ENCODE results near the gene ACOX1. TPM values are rescaled to one million over a fixed set of nuclear protein-coding genes. Genes with fewer than 3 reads are reported as not detected.
A peak's percentile ranks its signal among the peaks of the same experiment; 100 is the strongest.

The ACOX1 gene
- total and polyA plus RNA-seq, 2 of the 13 experiments (the other 11 are each of a cell fraction or from before 2014, with no cell fraction given), result 86.4 to 120 TPM

GRCh38 chr17:75940727-75941441 lies 38.1 kb downstream of the ACOX1 start, which contains the start of gene FBF1 (continued):
- TF ChIP-seq ZNF350 (CRISPR knock-in tag; IDR thresholded peaks at IDR 0.05; ENCODE audit: borderline replicate concordance, low read depth), result peak; percentile 90
- peak; percentile 70; the same call in 1 of the 2 replicates for TF ChIP-seq PHF20 (CRISPR knock-in tag; IDR thresholded peaks at IDR 0.05)
- no peak for TF ChIP-seq NAIF1 (CRISPR knock-in tag; IDR thresholded peaks at IDR 0.05; ENCODE audit: borderline replicate concordance)
- no peak for TF ChIP-seq ZNF33A (CRISPR knock-in tag; IDR thresholded peaks at IDR 0.05; ENCODE audit: borderline replicate concordance)
- peak; percentile 98 for TF ChIP-seq TAF15 (IDR thresholded peaks at IDR 0.05; ENCODE audit: low read depth, low read length, poor library complexity, severe bottlenecking)
- no peak for TF ChIP-seq DPF2 (CRISPR knock-in tag; IDR thresholded peaks at IDR 0.05; ENCODE audit: borderline replicate concordance, low read depth)
- no peak for TF ChIP-seq REXO4 (CRISPR knock-in tag; IDR thresholded peaks at IDR 0.05; ENCODE audit: borderline replicate concordance)
- TF ChIP-seq SNRNP70 (IDR thresholded peaks at IDR 0.05; ENCODE audit: low read depth, low read length), result no peak
- peak; percentile 86 for TF ChIP-seq FOXK1 (CRISPR knock-in tag; IDR thresholded peaks at IDR 0.05; ENCODE audit: borderline replicate concordance, low read depth)
- no peak for TF ChIP-seq ZNF296 (CRISPR knock-in tag; conservative IDR thresholded peaks at IDR 0.05)
- peak; percentile 97 for TF ChIP-seq REPIN1 (CRISPR knock-in tag; IDR thresholded peaks at IDR 0.05; ENCODE audit: borderline replicate concordance, low read depth)
- no peak for TF ChIP-seq CENPX (CRISPR knock-in tag; IDR thresholded peaks at IDR 0.05)
- TF ChIP-seq RFXANK (CRISPR knock-in tag; IDR thresholded peaks at IDR 0.05), result no peak; the same call in none of the 2 replicates
- peak; percentile 97 for TF ChIP-seq ZNF605 (CRISPR knock-in tag; IDR thresholded peaks at IDR 0.05)
- TF ChIP-seq ZFP62 (CRISPR knock-in tag; IDR thresholded peaks at IDR 0.05), result peak; percentile 81; the same call in 1 of the 2 replicates
- TF ChIP-seq ZNF569 (CRISPR knock-in tag; IDR thresholded peaks at IDR 0.05; ENCODE audit: borderline replicate concordance), result peak; percentile 71; the same call in 1 of the 2 replicates
- no peak for TF ChIP-seq ZNF33B (CRISPR knock-in tag; IDR thresholded peaks at IDR 0.05)
- peak; percentile 38 to 98; a peak in 2 of 4 replicates for TF ChIP-seq KLF16 (CRISPR knock-in tag; IDR thresholded peaks at IDR 0.05)
- TF ChIP-seq JUN (CRISPR knock-in tag; IDR thresholded peaks at IDR 0.05), result peak; percentile 79
- TF ChIP-seq ZNF598 (CRISPR knock-in tag; IDR thresholded peaks at IDR 0.05; ENCODE audit: borderline replicate concordance), result peak; percentile 92; the same call in 1 of the 2 replicates
- TF ChIP-seq SMAD3 (CRISPR knock-in tag; IDR thresholded peaks at IDR 0.05), result peak; percentile 91
- TF ChIP-seq HMG20A (CRISPR knock-in tag; IDR thresholded peaks at IDR 0.05; ENCODE audit: borderline replicate concordance), result no peak
- TF ChIP-seq, protein P1, sequence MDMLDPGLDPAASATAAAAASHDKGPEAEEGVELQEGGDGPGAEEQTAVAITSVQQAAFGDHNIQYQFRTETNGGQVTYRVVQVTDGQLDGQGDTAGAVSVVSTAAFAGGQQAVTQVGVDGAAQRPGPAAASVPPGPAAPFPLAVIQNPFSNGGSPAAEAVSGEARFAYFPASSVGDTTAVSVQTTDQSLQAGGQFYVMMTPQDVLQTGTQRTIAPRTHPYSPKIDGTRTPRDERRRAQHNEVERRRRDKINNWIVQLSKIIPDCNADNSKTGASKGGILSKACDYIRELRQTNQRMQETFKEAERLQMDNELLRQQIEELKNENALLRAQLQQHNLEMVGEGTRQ (IDR thresholded peaks at IDR 0.05; ENCODE audit: low read depth, low read length), result 0 out of 2 replicates have a peak, but pooled peaks have one; percentile 3
- TF ChIP-seq, protein P1 (CRISPR knock-in tag; IDR thresholded peaks at IDR 0.05; ENCODE audit: borderline replicate concordance), result no peak
- peak; percentile 80; the same call in 1 of the 2 replicates for TF ChIP-seq ZBTB38 (CRISPR knock-in tag; IDR thresholded peaks at IDR 0.05)
- peak; percentile 84 for TF ChIP-seq SPEN (CRISPR knock-in tag; IDR thresholded peaks at IDR 0.05; ENCODE audit: low read depth)
- peak; percentile 90 for TF ChIP-seq SP4 (CRISPR knock-in tag; IDR thresholded peaks at IDR 0.05)
- TF ChIP-seq ZNF101 (CRISPR knock-in tag; IDR thresholded peaks at IDR 0.05; ENCODE audit: borderline replicate concordance, low read depth), result 0 out of 2 replicates have a peak, but pooled peaks have one; percentile 32
